ENCODE results near the gene RPS6KA2. TPM values are rescaled to one million over a fixed set of nuclear protein-coding genes. Genes with fewer than 3 reads are reported as not detected.

Gene RPS6KA2
- total RNA-seq, 1 experiment from 2014 or later, result 18.5 TPM

GRCh38 chr6:166559211-166559610 is 67.8 kb downstream of the RPS6KA2 start:
- Histone ChIP-seq H3K27ac (no peak overlapping the region), H3F3A (ENCODE audit: insufficient read depth, low read depth) (peaks cover 26% of the 10 kb centered on the region), H3K4me1 (replicated peaks; ENCODE audit: insufficient read depth) (peaks cover 34% of the 10 kb centered on the region), H3K27me3 (ENCODE audit: insufficient read depth, low read depth) (no peaks in the 10 kb centered on the region), H3K9me3 (ENCODE audit: insufficient read depth, low read depth) (no peaks in the 10 kb centered on the region), H2AFZ (no peak overlapping the region), H3K4me3 (no peak overlapping the region), H3K36me3 (ENCODE audit: low read depth) (no peaks in the 10 kb centered on the region), H3K79me2 (ENCODE audit: low read depth) (peaks cover 7% of the 10 kb centered on the region; the same call in 1 of the 2 replicates), H3K9me2 (ENCODE audit: insufficient read depth) (no peaks in the 10 kb centered on the region), H3K4me2 (no peak overlapping the region), H4K20me1 (ENCODE audit: insufficient read depth) (no peaks in the 10 kb centered on the region)
- DNase-seq, result no peak
- intact Hi-C loops (cut with micrococcal nuclease; ENCODE audit: unreplicated experiment), result no loop called here
- ChIA-PET CTCF (no interaction called here), POLR2A (ENCODE audit: unreplicated experiment) (no interaction called here)
- no TSS peak for BruUV-seq (replicated peaks)
- no peak for TF ChIP-seq CTCF (conservative IDR thresholded peaks at IDR 0.05)
- no peak for TF ChIP-seq EZH2 (IDR thresholded peaks at IDR 0.05; ENCODE audit: low read depth)

GRCh38 chr6:166558156-166559005 is 68.7 kb downstream of the RPS6KA2 start:
- Histone ChIP-seq H3K4me2 (no peak overlapping the region), H3K9me2 (ENCODE audit: insufficient read depth) (no peaks in the 10 kb centered on the region), H2AFZ (no peak overlapping the region), H3K4me3 (no peak overlapping the region), H3K27me3 (ENCODE audit: insufficient read depth, low read depth) (no peaks in the 10 kb centered on the region), H3K4me1 (replicated peaks; ENCODE audit: insufficient read depth) (peaks cover 34% of the 10 kb centered on the region), H3K36me3 (ENCODE audit: low read depth) (no peaks in the 10 kb centered on the region), H3K9me3 (ENCODE audit: insufficient read depth, low read depth) (no peaks in the 10 kb centered on the region), H4K20me1 (ENCODE audit: insufficient read depth) (no peaks in the 10 kb centered on the region), H3K27ac (peak overlapping the region; percentile 88; the same call in 1 of the 2 replicates), H3F3A (ENCODE audit: insufficient read depth, low read depth) (peaks cover 26% of the 10 kb centered on the region), H3K79me2 (ENCODE audit: low read depth) (peaks cover 7% of the 10 kb centered on the region; the same call in 1 of the 2 replicates)
- POLR2A ChIA-PET (ENCODE audit: unreplicated experiment), result no interaction called here
- TF ChIP-seq EZH2 (IDR thresholded peaks at IDR 0.05; ENCODE audit: low read depth), result no peak
- no peak for TF ChIP-seq CTCF (conservative IDR thresholded peaks at IDR 0.05)
- intact Hi-C loops (cut with micrococcal nuclease; ENCODE audit: unreplicated experiment), result no loop called here
- no peak for DNase-seq
- CTCF ChIA-PET, result no interaction called here
- BruUV-seq (replicated peaks), result no TSS peak

GRCh38 chr6:166556863-166557322 is 70.2 kb downstream of the RPS6KA2 start:
- no peaks in the 10 kb centered on the region for H3K9me2 ChIP-seq (ENCODE audit: insufficient read depth)
- peak; percentile 94 to 98 for DNase-seq
- H3K4me2 ChIP-seq, result peak overlapping the region; percentile 79
- H3K4me1 ChIP-seq (replicated peaks; ENCODE audit: insufficient read depth), result peaks cover 34% of the 10 kb centered on the region
- H2AFZ ChIP-seq, result peak overlapping the region; percentile 72
- H3K4me3 ChIP-seq, result peak overlapping the region; percentile 43; the same call in 1 of the 2 replicates
- H4K20me1 ChIP-seq (ENCODE audit: insufficient read depth), result no peaks in the 10 kb centered on the region
- POLR2A ChIA-PET (ENCODE audit: unreplicated experiment), result interaction anchor here (0.6 to 0.9 kb wide), 5 partner anchors 14 to 358 kb away, joined by 3 to 5 read pairs (median 3); partner anchors contain the start of gene RPS6KA2
- peak overlapping the region; percentile 88 for H3K27ac ChIP-seq
- H3K27me3 ChIP-seq (ENCODE audit: insufficient read depth, low read depth), result no peaks in the 10 kb centered on the region
- H3K9me3 ChIP-seq (ENCODE audit: insufficient read depth, low read depth), result no peaks in the 10 kb centered on the region
- peaks cover 7% of the 10 kb centered on the region; the same call in 1 of the 2 replicates for H3K79me2 ChIP-seq (ENCODE audit: low read depth)
- intact Hi-C loops (cut with micrococcal nuclease; ENCODE audit: unreplicated experiment), result loop anchor here (1.0 to 2.0 kb wide), 2 partner anchors 70 to 121 kb away; partner anchors contain the start of gene RPS6KA2
- no TSS peak for BruUV-seq (replicated peaks)
- peaks cover 26% of the 10 kb centered on the region for H3F3A ChIP-seq (ENCODE audit: insufficient read depth, low read depth)
- TF ChIP-seq EZH2 (IDR thresholded peaks at IDR 0.05; ENCODE audit: low read depth) (no peak), CTCF (conservative IDR thresholded peaks at IDR 0.05) (no peak)
- H3K36me3 ChIP-seq (ENCODE audit: low read depth), result no peaks in the 10 kb centered on the region
- CTCF ChIA-PET, result interaction anchor here (0.6 kb wide), 1 partner anchor 42 kb away, joined by 3 read pairs; no protein-coding TSS in a partner anchor
